Limb (tissue), 2 donors: Measurements from ENCODE around the gene CD74.
"Not testable (repeated sequence)": the region's sequence is repeated elsewhere in the genome, so short reads cannot be mapped to it uniquely, and the experiment has no call there.

ENCODE experiments used
- DNase-seq, 2 donors: peaks; one replicate each; pipeline ENCODE4 v3.0.0-alpha.2; 2016; ENCODE audit errors: extremely low spot score in 2 of 2

CD74 gene

DNA sequence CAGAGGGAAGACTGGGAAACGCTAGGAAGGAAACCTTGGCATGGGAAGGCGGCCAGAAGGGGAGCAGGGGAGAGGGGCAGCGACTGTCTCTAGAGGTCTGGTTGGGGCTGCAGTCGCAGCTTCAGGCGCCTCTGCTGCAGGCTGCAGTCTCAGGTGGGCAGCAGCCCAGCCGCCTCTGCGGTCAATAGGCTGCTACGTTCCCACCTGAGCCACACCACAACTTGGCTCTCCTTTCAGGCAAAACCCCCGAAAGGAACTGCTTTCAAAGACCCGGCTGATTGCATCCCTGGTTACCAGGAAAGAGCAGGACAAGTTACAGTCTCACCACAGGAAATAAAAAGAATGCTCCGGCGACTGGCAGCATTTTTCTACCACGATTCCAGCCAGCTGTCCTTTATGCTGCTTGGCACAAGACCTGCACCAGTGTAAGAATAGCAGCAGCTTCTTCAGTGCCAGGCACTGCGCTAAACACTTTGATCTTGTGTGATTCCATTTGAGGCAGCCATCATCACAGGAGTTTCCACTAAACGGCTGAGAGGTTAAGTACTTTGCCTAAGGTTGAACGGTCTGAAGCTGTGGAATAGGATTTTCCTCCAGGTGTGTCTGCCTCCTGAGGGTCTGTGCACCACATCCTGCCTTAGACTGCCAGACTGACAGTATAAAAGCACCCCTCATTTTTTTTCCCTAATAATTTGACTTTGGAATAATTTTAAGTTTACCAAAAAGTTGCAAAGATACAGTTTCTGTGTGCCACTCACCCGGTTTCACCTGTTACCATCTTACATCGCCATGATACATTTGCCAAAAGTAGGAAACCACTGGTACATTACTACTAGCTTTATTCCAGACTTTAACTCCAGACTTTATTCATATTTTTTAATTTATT lies 29.3 kb upstream of the CD74 start:
- no peak for DNase-seq

DNA sequence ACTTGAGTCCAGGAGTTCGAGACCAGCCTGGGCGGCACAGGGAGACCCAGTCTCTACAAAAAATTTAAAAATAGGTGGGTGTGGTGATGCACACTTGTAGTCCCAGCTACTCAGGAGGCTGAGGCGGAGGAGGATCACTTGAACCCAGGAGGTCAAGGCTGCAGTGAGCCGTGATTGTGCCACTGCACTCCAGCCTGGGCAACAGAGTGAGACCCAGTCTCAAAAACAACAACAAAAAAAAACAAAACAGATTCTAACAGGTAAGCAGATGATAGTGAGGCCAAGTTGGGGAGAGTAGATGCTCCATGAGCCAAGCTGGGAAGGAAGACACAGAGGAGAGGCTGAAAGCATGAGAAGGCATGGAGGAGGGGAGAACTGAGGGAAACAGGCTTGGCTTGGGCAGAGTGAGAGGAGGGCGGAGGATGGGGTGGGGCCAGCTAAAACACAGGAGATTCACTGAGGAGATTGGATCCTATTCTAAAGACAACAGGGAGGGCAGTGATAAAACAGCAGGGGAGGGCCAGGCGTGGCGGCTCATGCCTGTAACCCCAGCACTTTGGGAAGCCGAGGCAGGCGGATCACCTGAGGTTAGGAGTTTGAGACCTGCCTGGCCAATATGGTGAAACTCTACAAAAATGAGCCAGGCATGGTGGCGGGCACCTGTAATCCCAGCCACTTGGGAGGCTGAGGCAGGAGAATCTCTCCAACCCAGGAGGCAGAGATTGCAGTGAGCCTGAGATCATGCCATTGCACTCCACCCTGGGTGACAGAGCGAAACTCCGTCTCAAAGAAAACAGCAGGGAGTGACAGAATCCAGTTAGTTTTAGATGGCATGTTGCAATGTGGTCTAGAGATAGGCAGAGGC lies 28.5 kb upstream of the CD74 start:
- no peak for DNase-seq

DNA sequence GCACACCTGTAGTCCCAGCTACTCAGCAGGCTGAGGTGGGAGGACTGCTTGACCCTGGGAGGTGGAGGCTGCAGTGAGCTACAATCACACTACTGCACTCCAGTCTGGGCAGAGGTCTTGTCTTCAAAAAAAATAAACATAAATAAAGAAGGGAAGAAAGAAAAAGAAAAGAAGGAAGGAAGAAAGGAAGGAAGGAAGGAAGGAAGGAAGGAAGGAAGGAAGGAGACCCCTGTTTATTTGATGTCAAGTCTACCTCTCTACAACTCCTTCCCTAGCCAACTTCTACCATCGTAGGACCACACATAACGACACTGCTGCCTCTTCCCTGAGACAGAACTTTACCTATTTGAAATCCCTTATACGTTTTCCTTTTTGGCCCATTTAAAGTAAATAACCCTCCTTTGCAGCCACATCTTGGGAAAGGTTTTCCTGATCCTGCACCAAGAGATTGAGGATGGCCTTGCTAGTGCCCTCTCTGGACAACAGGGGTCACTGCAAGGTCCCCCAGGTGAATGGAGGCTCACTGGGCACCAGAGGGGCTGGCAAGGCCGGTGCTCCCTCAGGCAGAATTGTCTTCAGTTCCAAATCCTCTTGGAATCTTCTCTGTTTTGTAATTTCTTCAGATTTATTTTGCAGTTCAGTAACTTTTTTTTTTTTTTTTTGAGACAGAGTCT lies 26.3 kb upstream of the CD74 start:
- no peak for DNase-seq

DNA sequence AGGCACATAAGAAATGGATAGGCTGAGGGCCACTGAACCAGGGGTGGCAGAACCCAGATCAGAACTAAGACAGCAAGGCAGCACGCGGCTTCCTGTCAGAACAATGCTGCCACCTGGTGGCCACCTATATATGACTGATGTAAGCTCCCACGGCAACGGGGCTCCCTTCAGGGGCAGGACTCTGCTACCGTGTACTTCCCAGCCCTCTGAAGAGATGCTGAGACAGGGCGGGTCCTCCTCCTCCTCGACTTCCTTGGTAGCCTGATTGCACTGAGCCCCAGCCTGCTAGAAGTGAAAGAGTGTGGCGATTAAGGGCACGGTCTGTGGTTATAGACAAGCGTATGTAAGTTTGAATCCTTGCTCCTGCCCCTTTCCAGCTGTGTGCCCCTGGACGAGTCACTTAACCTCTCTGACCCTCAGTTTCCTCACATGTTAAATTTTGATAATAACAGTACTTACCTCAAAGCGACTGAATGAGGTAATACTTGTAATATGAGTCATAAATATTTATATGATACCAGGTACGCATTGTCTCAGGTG lies 23.5 kb upstream of the CD74 start:
- peak; percentile 89 to 90 for DNase-seq

DNA sequence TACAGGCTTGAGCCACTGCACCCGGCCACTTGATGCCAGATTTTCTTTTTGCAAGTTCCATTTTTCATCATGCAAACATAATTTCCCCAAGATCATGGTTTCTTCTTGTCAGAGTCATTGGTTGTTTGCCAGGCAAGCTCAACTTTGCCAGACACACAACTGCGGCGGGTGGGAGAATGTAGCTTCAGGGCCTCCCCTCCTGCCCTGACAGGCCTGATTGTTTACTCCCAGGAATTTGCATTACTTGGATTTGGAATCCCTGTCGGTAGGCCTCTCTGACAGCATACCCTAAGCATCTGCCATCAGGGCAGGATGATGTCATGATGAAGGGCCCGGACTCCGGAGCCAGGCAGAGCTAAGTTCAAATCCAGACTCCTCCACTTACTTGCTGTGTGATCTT lies 21.8 kb upstream of the CD74 start:
- no peak for DNase-seq

DNA sequence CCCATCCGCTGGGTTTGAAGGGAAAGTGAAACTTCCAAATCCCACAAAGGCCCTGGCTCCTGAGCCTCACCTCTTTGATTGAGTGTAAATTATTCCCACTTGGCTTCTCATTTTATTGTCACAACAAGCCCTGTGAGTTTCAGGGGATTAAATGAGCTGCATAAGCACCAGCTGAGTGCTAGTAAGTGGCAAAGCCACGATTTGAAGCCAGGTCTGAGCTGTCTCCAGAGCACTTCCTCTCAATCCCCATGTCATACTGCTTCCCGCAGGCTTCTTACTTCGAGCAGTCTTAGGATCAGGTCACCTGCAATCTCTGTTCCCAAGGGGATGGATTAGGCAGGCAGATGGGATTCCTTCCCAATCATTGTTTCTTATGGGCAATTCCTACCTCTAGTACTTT lies 18.9 kb upstream of the CD74 start:
- no peak for DNase-seq

DNA sequence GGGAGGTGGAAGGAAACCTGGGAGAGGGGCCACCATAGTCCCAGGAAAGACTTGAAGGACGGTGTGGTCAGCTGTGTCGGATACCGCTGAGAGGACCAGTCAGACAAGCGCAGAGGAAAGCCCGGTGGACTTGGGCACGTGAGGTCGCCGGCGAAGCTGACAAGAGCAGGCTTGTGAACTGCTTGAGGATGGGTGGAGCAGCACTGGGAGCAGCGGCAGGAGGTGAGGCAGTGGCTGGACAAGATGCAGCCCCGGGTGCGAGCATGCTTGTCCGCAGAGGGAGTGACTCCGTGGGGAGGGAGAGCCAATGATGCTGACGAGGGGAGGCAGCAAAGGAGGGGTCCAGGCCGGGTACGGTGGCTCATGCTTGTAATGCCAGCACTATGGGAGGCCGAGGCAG lies 18.3 kb upstream of the CD74 start:
- no peak for DNase-seq

DNA sequence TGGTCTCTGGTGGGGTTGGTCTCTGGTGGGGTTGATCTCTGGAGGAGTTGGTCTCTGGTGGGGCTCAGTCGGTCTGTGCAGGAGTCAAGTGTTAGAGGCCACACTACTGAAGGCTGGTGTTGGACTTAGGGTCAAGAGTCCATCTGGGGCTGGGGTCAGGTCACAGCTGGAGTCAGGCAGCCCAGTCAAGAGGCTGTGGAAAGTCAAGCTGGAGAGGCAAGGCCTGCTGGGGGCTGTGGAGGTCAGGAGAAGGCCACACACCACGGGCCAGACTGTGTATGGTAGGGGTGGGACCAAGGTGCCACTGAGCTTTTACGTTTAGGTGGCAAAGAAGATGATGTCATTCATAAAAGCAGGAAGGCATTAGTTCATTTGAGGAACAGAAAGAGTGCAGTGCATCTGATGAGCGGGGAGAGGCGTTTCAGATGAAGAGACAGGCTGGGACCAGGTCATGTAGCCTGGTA lies 16.7 kb upstream of the CD74 start:
- no peak for DNase-seq

DNA sequence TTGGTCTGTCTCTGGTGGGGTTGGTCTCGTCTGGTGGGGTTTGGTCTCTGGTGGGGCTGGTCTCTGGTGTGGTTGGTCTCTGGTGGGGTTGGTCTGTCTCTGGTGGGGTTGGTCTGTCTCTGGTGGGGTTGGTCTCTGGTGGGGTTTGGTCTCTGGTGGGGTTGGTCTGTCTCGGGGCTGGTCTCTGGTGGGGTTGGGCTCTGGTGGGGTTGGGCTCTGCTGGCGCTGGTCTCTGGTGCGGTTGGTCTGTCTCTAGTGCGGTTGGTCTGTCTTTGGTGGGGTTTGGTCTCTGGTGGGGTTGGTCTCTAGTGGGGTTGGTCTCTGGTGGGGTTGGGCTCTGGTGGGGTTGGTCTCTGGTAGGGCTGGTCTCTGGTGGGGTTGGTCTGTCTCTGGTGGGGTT lies 16.3 kb upstream of the CD74 start:
- DNase-seq = no peak

DNA sequence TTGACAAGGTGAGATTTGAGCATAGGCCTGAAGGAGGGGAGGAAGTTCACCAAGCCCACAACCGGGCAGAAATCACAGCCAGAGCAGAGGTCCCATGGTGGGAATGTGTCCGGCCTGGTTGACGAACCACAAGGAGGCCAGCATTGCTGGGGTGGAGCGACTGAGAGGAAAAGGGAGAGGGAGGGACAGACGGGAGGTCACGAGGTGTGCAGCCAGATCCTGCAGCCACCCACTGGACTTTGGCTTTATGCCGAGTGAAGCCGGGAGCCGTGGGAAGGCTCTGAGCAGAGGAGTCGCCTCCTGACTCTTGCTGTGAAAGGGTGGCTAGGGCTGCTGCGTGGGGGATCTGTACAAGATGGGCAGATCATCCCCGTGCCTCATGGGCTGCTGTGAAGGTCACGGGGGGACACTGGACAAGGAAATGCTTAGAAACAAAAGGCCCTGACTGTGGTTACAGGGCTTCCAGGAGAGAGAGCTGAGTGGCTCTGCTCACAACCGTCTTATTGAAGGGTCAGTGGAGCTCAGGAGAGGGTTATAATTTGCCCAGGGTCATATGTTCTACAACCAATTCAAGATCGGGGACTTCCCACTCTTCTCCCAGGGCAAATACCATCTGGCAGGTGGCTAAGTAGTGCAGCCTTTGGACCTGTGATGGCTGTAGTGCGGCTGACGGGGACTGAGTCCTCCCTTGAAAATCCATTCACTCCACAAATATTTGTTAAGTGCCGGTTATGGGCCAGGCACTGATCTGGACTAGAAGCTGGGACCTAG lies 15.6 kb upstream of the CD74 start:
- no peak for DNase-seq

DNA sequence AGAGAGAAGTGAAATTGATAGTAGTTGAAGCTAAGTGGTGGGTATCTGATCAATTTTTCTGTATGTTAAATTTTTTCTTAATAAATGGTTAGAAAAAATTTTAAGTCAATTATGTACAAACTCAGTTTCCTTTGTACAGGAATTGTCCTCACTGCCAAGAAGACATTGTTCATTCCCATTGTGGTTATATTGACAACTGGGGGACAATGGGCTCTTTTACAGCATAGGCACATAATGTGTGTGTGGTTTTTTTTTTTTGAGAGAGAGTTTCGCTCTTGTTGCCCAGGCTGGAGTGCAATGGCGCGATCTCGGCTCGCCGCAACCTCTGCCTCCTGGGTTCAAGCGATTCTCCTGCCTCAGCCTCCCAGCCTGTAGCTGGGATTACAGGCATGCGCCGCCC lies 13.5 kb upstream of the CD74 start:
- not testable (repeated sequence) for DNase-seq

DNA sequence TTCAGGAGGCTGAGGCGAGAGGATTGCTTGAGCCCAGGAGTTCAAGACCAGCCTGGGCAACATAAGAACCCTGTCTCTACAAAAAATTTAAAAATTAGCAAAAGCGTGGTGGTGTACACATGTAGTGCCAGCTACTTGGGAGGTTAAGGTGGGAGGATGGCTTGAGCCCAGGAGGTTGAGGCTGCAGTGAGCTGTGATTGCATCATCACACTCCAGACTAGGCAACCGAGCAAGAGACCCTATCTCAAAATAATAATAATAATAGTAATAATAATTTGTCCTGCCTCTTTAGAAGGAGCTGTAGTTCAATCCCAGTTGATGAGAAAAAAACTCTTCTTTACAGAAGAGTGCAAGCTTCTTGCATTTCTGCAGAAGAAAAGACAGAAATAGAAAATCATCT lies 10.0 kb upstream of the CD74 start:
- no peak for DNase-seq

DNA sequence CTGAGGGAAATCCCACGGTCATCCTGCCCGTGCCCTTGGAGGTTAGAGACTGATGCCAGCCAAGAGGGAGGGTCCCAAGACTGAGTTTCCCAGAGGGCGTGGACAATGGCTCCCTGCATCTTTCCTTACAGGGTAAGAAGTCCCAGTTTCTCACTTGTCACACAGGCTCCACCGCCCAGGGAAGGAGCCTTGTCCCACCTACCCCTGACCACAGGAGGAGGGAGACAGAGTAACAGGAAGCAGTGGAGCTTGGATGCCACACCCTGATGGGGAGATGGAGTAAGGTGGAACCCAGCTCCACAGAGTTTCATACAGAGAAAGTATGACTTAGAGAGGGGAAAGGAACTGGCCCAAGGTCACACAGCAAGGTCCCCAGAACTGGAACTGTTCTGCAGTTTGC lies 9.4 kb upstream of the CD74 start:
- no peak for DNase-seq

DNA sequence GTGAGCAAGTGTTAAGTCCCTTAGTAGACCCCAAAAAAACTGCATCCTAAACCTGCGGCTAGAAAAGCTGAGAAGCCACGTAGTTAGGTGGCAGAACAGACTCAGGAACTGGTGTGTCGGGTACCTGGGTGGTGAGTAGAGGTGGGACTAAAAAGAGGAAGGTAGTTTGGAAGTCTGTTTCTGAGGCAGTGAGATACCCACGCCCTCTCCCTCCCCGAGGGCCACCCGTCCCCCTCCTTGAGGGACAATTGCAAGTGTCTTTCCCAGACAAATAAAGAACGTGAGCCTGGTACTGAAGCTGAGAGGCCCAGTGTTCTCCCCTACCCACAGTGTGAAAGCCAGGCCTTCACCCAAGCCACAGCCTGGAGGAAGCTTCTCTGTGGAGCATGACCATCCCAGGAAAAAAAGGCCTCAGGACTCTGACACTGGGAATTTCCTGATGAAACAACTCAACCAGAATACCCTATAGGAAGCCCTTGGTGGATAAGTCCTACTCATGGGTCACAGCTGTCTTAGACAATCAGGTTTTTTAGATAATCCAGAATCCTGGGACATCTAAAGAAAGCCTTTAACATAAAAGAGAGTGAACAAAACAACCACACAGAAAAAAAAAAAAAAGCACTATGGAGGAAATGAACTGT lies 7.0 kb upstream of the CD74 start:
- no peak for DNase-seq

DNA sequence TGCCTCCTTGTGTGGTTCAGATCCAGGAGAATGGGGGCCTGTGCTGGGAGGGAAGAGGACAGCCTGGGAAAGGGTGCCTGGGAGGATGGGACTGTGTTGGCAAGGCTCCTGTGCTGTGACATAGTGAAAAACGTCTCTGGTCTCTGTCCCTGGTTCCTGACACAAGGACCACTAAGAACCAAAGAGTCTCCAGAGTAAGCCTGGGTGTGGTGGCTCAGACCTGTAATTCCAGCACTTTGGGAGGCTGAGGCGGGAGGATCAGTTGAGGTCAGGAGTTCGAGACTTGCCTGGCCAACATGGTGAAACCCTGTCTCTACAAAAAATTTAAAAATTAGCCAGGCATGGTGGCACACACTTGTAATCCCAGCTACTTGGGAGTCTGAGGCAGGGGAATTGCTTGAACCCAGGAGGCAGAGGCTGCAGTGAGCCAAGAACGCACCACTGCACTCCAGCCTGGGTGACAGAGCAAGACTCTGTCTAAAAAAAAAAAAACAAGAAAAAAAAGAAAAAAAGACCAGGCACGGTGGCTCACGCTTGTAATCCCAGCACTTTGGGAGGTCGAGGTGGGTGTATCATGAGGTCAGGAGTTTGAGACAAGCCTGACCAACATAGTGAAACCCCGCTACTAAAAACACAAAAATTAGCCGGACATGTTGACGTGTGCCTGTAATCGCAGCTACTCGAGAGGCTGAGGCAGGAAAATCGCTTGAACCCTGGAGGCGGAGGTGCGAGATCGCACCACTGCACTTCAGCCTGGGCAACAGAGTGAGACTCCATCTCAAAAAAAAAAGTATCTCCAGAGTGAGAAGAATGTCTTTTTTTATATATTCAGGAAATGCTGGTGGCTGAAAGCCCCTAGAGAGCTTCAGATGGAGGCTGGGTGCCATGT lies 1.4 kb upstream of the CD74 start:
- not testable (repeated sequence) for DNase-seq

DNA sequence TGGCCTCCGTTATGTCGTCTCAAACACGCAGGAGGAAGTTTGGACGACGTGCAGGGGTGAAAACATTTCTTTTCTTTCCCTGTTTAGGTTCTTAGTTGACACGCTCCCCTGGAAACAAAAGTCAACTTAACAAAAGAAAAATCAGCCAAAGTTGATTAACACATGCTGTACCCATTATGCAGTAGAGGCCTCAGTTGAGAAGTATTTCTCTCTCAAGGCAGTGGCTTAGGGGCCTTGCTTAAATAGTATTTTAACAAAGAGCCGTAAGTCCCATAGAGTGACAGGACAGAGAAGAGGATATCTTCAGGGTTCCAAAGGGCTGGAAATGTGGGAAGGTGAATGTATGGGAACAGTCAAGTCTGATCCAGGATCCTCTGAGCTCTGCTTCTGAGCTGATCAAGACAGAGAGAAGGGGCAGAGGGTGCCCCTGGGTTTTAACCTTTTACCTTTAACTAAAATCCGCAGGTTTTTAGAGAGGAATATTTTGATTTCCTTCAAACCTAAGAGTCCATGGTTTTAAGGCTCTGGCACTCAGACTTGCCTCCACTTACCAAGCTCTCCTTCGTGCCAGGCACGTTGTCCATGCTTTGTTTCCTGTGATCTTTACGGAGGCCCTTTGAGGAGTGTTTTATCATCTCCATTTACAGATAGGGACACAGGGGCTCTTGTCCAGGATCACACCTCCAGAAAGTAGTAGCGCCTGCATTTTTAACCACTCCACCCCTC lies 629 bp upstream of the CD74 start:
- no peak for DNase-seq

DNA sequence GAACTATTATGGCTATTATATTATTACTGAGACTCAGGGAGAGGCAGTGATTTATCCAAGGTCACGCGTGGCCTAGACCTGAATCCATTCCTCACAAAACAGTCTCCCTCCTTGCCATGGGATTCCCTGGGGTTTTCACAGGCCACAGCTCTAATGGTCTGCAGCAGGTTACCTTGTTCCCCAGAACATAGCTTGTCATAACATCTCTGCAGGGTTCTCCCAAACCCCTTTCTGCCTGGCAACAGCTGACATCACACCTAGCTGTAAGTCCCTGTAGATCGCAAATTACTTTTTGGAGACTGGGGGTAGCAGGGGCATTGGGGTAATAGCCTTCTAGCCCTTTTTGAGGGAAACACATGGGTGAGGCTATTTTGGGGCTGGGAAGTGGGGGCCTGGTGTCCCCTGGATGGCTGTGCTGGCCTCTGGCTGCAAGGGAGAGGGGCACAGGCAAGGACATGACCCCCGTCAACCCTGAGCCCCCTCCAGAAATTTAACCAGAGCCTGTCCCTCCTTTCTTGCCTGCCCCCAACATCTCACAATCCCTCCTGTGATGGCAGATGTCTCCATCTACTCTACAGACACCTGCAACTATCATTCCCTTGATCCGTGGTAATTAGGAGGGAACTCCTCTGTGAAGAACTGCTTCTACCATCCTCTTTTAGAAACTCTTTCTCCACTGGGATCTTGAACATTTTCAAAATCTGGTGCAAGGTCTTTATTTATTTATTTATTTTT lies 1.3 kb downstream of the CD74 start:
- DNase-seq = no peak
